Progenitor cell of endocrine pancreas (in vitro differentiated cells): ENCODE results near the gene RREB1. TPM values are rescaled to one million over a fixed set of nuclear protein-coding genes. Genes with fewer than 3 reads are reported as not detected.

Experiments
- DNase-seq: peaks from one replicate; pipeline ENCODE4 v3.0.0; 2021; ENCODE audit warnings: low spot score; ENCODE audit not compliant: unreplicated experiment
- H3K27ac Mint-ChIP-seq: 2 replicates; pipeline ENCODE4 v1.8.0; 2021; ENCODE audit warnings: mild to moderate bottlenecking, moderate library complexity, mixed read lengths
- H3K27me3 Mint-ChIP-seq: 2 replicates; pipeline ENCODE4 v1.8.0; 2021; ENCODE audit warnings: mixed read lengths
- H3K36me3 Mint-ChIP-seq: 2 replicates; pipeline ENCODE4 v1.8.0; 2022; ENCODE audit warnings: mixed read lengths; ENCODE audit not compliant: insufficient read depth
- H3K4me1 Mint-ChIP-seq: 2 replicates; pipeline ENCODE4 v1.8.0; 2021; ENCODE audit warnings: low read depth, mixed read lengths
- H3K4me3 Mint-ChIP-seq: 2 replicates; pipeline ENCODE4 v1.8.0; 2021; ENCODE audit warnings: low read depth, mild to moderate bottlenecking, moderate library complexity, mixed read lengths
- H3K9me3 Mint-ChIP-seq: 2 replicates; pipeline ENCODE4 v1.8.0; 2021; ENCODE audit warnings: low read depth, mixed read lengths
- total RNA-seq: library from RNA; stranded (reverse); gene quantifications from 2 replicates; pipeline ENCODE4 v1.2.1, GENCODE V29; 2021
- TF ChIP-seq, protein P1 (sequence below): fragments of 200-600 bp; sonication (generic); IDR thresholded peaks from one replicate; pipeline ENCODE4 v1.5.0; 2021; ENCODE audit warnings: antibody characterized with exemption, mild to moderate bottlenecking; ENCODE audit not compliant: unreplicated experiment

The RREB1 gene
- total RNA-seq, 1 donor from 2014 or later: 71.7 TPM

DNA sequence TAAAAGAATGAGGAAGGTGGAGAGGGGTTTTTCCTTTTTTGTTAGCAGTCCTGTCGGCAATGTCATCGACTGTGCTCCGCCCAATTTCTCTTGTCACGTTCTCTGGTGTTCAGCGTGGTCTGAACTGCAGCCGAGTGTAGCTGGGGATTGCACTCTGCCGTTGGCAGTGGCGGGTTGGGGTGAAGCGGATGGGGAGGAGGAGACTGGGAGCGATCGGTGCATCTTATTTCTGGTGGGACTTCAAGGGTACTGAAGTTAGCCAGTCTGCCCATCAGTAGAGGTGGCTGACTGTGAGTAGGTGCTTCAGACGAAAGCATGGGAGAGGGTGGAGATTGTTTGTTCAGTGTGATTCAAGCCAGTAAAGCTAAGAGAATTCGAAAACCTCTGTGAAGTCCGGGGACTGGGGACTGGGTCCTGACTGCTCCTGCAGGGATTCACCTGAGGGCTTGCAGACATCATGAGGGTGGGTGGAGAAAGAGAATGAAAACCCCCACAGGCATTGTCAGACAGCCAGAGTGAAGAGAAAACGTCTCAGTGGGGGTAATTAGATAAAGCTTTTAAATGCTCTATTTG is 5.1 kb downstream of the RREB1 start:
- DNase-seq: no peak
- TF ChIP-seq, protein P1, sequence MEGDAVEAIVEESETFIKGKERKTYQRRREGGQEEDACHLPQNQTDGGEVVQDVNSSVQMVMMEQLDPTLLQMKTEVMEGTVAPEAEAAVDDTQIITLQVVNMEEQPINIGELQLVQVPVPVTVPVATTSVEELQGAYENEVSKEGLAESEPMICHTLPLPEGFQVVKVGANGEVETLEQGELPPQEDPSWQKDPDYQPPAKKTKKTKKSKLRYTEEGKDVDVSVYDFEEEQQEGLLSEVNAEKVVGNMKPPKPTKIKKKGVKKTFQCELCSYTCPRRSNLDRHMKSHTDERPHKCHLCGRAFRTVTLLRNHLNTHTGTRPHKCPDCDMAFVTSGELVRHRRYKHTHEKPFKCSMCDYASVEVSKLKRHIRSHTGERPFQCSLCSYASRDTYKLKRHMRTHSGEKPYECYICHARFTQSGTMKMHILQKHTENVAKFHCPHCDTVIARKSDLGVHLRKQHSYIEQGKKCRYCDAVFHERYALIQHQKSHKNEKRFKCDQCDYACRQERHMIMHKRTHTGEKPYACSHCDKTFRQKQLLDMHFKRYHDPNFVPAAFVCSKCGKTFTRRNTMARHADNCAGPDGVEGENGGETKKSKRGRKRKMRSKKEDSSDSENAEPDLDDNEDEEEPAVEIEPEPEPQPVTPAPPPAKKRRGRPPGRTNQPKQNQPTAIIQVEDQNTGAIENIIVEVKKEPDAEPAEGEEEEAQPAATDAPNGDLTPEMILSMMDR: no peak
- Mint-ChIP-seq H3K27ac (no peak overlapping the region), H3K27me3 (no peaks in the 10 kb centered on the region), H3K4me3 (no peak overlapping the region), H3K36me3 (no peaks in the 10 kb centered on the region), H3K4me1 (peaks cover 46% of the 10 kb centered on the region), H3K9me3 (no peaks in the 10 kb centered on the region)

DNA sequence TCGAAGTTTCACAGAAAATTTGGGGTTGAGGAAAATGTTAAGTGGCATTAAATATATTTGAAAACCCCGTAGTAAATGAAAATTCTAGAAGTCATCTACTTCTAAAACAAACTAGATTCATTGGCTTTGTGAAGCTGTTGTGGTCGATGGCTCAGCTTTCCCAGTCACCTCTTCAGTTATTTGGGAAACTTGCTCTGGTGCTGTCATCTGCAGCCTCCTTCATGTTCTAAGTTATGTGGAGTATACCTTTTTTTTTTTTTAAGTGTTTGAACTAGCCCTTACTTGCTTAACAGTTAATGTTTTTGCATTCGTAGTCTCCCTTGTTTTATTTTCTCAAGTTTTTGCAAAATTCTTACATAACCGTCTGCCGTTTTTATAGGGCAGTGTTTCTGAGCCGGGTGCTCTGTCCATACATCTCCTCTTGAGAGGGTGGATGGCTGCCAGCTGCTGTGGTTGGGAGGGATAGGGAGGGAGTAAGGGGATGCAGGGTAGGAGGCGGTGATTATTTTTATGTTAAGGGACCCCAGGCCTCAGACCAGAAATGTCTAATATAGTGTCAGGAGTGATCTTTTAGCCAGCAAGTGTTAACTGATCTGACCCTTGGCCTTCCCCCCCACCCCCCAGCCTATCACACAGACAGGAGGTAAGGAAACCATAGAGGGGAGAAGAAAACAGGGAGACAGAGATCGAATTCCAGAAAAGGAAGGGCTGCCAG is 7.1 kb downstream of the RREB1 start:
- Mint-ChIP-seq H3K4me3 (no peak overlapping the region), H3K27me3 (no peaks in the 10 kb centered on the region), H3K27ac (no peak overlapping the region), H3K9me3 (no peaks in the 10 kb centered on the region), H3K4me1 (peaks cover 49% of the 10 kb centered on the region), H3K36me3 (peaks cover 2% of the 10 kb centered on the region)
- TF ChIP-seq, protein P1: no peak
- no peak for DNase-seq

DNA sequence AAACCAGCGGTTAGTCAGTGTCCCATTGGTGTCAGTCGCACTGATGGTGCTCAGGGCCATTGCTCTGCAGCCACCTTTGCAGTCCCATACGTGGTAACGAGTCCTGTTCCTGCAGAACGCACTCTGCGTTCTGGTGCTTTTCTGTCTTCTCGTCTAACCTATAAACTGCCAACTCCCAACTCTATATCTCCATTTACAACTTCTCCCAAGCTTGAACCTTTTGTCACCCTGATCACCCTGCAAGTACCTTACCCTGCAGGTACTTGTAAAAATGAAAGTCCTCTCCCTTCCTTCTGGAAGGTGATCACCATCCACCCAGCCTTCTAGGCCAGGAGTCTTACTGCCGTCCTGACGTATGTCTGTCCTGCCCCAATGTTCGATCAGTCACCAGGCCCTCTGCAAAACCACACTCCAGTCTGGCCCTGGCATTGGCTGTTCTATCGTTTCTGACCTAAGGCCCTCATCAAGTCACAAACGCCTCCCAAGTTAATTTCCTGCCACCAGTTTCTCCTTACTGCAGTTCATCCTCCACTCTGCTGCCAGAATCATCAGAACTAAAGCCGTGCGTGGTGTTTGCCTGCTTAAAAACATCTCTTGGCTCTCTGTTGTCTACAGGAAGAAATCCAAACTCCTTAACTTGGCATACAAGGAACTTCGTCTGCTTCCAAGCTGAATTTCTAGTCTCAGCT is 7.9 kb downstream of the RREB1 start:
- TF ChIP-seq, protein P1: no peak
- H3K4me3 Mint-ChIP-seq: no peak overlapping the region
- no peaks in the 10 kb centered on the region for H3K9me3 Mint-ChIP-seq

DNA sequence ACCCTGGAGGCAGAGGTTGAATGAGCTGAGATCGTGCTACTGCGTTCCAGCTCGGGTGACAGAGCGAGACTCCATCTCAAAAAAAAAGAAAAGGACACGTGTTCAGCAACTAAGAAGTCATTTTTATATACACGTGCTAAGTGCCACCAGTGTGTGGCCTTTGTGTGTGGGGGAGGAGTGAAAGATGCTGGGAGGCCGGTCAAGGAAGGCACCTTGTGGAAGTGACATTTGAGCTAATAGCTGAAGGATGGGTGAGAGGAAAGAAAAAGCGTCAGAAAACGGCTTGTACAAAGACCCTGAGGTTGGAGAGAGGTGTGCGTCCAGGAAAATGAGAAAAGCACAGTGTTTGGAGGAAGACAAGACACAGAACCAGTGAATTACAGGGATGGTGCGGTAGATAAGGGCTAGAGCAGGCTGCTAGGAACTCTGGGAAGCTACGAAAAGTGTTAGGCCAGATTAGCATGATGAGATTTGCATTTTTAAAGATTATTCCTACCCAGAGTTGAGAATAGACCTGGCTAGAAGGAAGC is 11.6 kb downstream of the RREB1 start:
- DNase-seq: no peak
- Mint-ChIP-seq H3K27ac (peak overlapping the region; percentile 37), H3K27me3 (no peaks in the 10 kb centered on the region), H3K36me3 (peaks cover 7% of the 10 kb centered on the region), H3K9me3 (no peaks in the 10 kb centered on the region), H3K4me3 (no peak overlapping the region), H3K4me1 (peaks cover 27% of the 10 kb centered on the region)
- TF ChIP-seq, protein P1: no peak

More for the DNA sequence above, 7.9 kb downstream of the RREB1 start:
- DNase-seq: no peak
- Mint-ChIP-seq H3K27ac (no peak overlapping the region), H3K4me1 (peaks cover 41% of the 10 kb centered on the region), H3K27me3 (no peaks in the 10 kb centered on the region), H3K36me3 (peaks cover 2% of the 10 kb centered on the region)

DNA sequence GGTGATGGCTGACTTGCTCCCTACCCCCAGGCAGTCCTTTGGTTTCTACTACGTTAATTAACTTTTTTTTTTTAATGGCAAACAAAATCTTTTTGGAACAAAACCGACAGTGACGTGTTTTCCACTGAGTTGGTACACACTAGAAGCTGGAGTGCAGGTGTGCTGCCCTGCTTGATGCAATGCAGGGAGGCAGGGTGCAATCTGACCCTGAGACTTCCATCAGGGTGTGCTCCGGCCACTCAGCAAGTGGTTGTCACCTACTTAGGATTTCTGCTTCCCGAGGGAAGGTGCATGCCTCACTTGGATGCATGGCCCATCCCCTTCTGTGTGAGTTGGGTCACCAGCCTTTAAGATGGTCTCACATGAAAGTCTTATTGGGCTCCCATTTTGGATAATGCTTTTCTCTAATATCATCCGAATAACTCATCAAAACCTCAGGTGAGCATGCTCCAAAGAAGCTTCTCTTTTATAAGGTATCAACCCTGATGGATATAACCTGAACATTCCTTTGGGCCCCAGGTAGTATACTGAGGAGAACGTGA is 14.0 kb downstream of the RREB1 start:
- Mint-ChIP-seq H3K27me3 (no peaks in the 10 kb centered on the region), H3K4me1 (peaks cover 17% of the 10 kb centered on the region), H3K4me3 (no peak overlapping the region), H3K27ac (no peak overlapping the region), H3K9me3 (no peaks in the 10 kb centered on the region), H3K36me3 (peaks cover 12% of the 10 kb centered on the region)
- DNase-seq: no peak
- TF ChIP-seq, protein P1: no peak
